HG03135 (cell line): ENCODE measurements around the gene BCR.
"Not testable (repeated sequence)": the region's sequence is repeated elsewhere in the genome, so short reads cannot be mapped to it uniquely, and the experiment has no call there.

Experiments
- ATAC-seq: cut with Tn5 transposase; IDR thresholded peaks from one replicate; pipeline ENCODE4 v1.9.1; 2021; ENCODE audit warnings: mild to moderate bottlenecking, moderate library complexity; ENCODE audit not compliant: unreplicated experiment

BCR gene

DNA sequence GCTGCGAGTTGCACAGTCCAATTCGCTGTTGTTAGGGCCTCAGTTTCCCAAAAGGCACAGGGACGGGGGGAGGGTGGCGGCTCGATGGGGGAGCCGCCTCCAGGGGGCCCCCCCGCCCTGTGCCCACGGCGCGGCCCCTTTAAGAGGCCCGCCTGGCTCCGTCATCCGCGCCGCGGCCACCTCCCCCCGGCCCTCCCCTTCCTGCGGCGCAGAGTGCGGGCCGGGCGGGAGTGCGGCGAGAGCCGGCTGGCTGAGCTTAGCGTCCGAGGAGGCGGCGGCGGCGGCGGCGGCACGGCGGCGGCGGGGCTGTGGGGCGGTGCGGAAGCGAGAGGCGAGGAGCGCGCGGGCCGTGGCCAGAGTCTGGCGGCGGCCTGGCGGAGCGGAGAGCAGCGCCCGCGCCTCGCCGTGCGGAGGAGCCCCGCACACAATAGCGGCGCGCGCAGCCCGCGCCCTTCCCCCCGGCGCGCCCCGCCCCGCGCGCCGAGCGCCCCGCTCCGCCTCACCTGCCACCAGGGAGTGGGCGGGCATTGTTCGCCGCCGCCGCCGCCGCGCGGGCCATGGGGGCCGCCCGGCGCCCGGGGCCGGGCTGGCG lies at the start of gene BCR:
Gene BCR (plus strand): TSS at position 209 of the 592 bp plus-strand sequence. CDS start 452 bp downstream, outside the sequence.
- ATAC-seq = no peak

DNA sequence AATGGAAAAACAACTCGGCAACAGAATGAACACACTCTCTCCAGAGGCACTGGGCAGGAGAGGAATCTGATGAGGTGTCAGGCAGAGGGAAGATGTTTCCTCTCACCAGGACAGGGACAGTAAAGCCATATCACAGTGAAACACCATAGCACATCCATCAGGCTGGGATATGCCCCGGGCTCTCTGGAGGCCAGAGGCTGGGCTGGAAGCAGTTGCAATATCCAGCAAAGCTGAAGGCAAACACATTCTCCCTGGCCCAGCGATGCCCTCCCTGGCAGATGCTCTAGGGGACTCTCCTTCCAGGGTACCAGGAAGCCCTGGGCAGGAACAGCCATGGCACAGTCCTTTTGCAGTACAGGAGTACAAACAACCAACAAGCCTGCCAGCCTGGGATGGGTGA lies 49.6 kb upstream of the BCR start:
- ATAC-seq = no peak

DNA sequence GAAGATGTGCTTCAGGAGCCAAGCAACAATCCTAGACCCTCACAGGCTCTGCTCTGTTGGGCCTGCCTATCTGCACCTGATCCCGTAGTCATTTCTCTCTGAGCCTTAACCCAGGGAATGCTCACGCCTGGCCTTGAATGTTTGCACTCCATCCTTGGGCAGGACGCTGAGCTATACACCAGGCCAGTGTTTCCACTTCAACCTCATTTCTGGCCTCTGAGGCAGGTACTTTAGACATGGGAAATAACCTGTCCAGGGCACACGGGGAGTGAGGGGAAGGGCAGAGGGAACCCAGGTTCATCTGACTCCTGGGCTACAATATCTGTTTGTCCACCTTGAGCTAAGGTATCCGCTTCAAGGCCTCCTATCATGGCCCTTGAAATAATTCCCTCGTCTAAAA lies 48.4 kb upstream of the BCR start:
- ATAC-seq = no peak

DNA sequence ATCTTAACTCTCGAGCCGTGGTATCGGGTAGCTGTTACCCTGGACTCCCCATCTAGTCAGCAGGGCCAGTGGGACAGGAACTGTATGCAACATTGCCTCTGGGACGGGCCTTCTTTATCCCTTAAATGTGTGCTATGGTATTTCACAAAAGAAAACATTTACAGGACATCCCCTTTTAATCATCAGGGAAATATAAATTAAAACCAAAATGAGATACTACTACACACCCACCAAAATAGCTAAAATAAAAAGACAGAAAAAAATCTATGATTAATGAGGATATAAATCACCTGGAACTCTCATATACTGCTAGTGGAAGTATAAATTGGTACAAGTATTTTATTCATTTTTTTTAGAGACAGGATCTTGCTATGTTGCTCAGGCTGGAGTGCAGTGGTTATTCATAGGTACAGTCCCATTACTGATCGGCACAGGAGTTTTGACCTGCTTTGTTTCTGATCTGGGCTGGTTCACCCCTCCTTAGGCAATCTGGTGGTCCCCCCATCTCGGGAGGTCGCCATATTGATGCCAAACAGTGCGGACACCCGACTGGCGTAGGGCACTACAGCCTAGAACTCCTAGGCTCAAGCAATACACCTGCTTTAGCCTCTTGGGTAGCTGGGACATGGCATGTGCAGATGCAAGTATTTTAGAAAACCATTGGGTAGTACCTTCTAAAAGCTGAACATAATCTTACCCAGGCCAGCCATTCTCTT lies 47.8 kb upstream of the BCR start:
- no peak for ATAC-seq

DNA sequence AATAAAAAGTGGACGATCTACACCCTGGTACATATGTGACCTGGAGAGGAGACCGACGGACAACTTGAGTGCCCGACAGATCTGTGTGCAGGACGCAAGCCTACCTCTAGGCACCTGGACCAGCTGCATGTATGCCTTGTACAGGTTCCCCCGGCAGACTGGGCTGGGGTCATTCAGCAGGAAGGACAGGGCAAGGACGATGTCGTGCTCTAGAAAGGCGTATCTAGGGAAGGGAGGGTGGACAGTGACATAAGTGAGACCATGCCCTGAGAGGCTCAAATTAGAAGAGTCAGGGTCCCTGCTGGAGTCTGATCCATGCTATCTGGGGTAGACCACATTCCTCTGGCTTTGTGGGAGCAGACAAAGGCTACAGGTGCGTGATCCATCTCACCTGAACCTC lies 46.4 kb upstream of the BCR start:
- ATAC-seq = no peak

DNA sequence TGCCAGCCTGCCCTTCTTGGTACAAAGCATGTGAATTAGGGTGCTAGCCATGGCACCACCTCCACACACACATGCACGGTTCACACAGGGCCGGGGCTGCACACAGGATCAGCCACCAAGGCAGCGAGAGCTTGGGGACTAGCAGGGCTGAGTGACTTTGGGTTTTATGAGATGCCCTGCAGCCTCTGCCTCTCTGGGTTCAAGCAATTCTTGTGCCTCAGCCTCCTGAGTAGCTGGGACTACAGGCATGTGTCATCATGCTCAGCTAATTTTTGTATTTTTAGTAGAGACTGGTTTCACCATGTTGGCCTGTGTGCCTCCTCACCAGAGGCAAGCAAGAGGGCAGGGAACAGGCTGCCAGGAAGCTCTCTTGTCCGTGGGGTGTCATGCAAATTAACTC lies 43.3 kb upstream of the BCR start:
- not testable (repeated sequence) for ATAC-seq

DNA sequence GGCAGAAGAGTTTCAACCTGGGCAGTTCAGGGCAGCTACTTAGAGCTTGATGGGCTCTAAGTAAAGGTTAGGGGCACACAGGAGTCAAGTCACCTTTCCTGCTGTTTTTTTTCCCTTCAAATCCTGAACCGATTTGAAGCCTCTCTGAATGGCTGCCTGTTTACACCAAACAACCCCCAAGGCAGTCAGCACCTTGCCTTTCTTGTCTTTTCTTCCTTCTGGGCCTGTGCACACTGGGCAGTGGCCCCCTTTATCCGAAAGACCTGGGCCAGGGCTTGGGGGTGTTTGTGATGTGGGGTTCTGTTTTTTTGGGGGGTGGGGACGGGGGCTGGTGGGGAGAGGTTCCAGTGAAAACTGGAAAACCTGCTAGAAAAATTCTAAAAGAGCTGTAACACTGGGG lies 42.8 kb upstream of the BCR start:
- no peak for ATAC-seq

DNA sequence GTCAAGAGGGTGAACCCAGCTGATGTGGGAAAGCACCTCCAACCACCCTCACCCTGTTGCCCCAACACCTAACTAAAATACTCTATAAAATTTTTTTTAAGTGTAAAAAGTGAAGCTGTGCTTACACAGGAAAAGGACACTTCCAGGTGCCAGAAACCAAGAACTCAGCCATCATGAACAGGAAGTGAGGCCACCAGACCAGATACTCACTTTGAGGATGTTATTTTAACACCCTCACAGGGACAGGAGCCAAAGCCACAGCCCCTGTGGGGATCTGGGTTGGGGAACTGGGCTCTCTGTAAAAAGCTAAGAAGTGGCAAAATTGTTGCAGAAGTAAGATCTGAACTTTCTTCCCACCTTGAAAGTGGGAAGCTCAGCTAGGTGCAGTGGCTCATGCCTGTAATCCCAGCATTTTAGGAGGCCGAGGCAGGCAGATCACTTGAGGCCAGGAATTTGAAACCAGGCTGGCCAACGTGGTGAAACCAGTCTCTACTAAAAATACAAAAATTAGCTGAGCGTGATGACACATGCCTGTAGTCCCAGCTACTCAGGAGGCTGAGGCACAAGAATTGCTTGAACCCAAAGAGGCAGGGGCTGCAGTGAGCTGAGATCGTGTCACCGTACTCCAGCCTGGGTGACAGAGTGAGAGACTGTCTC lies 42.3 kb upstream of the BCR start:
- no peak for ATAC-seq

DNA sequence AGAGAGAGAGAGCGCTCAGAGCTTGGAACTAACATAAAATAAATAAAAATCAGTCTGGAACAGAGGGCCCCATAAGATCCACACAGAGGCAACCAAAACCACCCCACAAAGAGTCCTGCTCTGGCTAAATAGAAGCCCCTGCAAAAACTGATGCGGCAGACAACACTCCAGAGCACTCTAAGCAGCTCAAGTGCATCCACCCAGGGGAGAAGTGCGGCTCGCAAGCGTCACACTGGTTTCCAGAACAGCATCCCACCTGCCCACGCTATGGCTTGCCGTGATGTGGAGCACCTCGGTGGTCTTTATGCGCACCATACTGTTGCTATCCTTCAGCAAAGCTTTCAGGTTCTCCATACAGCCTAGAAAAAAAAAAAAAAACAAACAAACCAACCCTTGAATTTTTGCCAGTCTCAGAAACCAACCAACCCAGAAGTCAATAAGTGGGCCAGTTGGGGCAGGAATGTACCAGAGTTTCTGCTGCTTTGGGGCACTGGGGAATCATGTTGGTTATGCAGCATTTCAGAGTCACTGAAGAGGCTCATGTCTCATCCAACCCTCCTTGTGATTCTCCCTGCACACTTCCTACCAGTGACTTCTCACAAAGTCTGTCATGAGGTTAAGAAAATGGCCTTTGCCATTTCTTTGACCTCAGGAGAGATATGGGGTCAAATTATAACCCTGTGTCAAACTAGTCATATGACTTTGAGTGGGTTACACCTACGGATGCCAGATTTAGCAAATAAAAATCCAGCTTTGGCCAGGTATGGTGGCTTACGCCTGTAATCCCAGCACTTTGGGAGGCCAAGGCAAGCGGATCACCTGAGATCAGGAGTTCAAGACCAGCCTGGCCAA lies 41.5 kb upstream of the BCR start:
- no peak for ATAC-seq

DNA sequence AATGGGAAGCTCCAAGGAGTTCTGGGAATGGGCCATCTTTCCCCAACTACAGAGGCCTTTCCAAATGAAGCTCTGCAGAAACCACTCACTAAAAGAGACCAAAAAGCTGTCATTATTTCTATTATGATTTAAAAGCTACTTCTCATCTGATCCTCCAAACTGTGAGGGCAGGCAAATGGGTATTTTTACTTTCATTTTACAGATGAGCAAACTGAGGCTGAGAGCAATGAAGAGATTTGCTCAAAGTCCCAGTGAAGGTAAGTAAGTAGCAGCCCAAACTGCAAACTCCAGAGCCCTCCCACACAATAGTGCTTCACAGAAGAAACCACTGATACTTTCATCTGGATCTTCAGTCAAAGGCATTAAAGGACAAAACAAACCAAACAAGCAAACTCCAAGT lies 39.9 kb upstream of the BCR start:
- ATAC-seq = no peak

DNA sequence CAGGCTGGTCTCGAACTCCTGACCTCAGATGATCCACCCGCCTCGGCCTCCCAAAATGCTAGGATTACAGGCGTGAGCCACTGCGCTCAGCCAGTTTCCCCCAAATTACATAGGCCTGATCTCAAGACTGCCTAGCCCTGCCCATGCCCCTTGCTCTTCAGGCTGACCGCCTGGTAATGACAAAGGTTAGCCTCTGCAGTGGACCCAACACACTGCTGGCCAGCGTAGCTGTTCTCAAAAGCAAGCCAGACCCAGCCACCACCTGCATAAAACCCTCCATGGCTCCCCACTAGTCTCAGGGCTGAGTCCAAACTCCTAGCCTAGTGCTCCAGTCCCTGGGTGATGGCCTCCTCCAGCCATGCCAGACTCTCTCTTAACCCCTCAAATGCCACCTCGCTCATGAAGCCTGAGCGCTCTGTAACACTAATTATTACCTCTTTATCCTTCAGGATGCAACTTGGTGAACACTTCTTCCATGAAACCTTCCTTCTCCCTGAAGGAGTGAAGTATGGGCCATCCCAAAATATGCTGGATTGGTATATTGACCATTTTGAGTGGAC lies 37.7 kb upstream of the BCR start:
- ATAC-seq = no peak

DNA sequence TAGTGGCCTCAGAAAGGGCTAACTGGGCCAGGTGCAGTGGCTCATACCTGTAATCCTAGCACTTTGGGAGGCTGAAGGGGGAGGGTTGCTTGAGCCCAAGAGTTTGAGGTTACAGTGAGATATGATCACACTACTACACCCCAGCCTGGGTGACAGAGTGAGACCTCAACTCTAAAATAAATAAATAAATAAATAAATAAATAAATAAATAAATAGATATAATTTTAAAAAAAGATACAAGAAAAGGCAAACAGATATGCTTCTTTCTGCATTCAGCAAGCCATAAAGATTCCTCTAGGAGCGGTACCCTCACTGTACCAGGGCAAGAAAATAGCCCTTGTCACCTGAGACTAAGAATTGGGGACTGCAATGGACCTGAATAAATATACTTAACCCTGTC lies 37.2 kb upstream of the BCR start:
- ATAC-seq = no peak

DNA sequence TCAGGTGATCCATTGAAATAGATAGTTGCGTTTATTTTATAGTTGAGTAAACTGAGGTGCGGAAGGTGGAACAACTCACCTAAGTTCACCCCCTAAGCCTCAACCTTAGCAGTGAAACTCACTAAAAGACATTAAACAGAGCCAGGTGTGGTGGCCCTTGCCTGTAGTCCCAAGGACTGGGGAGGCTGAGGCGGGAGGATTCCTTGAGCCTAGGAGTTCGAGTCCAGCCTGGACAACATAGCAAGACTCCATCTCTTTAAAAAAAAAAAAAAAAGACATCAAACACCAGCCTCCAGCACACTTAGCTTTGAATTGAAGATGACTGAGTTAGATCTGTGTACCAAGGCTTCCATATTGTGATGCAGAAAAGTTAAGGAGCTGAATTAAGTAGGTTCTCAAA lies 35.9 kb upstream of the BCR start:
- ATAC-seq = no peak

DNA sequence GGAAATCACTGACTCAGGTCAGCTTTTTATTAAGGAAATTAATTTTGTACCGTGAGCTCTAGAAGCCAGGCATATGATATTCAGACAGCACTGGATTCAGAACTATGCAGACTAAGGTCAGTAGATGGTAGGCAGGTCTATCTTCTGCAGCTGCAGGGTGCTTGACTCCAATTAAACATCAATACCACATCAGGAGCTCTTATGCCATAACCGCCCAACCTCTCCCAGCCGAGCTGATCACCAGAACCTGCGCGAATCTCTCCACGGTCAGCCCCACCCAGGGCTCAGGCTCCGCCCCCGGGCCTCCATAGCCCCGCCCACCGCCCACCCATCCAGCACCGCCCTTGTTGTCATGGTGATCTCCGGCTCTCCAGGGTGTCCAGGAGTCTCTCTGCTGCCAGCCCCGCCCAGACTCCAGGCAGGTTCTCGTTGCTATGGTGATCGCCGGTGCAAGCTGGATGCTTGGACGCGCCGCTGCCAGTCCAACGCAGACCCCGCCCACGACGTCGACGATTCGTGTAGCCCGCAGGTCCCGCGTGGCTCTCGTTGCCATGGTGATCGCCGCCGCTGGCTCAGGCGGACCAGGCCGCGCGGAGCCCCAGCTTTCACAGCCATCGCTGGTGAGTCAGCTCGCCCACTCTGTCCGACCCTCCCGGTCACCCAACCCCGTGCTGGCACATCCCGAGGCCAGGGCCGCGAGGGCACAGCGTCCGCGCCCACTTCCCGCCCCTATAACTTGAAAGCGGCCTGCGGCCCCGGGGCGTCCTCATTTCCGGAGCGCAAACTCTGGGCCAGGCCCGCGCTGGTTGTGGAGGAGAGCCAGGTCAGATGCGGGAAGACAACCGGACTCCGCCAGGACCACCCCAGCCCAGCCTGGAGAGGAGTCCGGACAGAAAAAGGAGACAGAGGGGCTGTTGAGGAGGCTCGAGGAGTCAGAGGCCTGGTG lies 35.1 kb upstream of the BCR start, which contains the start of gene RAB36:
Gene RAB36 (plus strand): TSS at position 546 of the 946 bp plus-strand sequence. CDS start 1,140 bp downstream, outside the sequence.
- peak; percentile 39 for ATAC-seq

DNA sequence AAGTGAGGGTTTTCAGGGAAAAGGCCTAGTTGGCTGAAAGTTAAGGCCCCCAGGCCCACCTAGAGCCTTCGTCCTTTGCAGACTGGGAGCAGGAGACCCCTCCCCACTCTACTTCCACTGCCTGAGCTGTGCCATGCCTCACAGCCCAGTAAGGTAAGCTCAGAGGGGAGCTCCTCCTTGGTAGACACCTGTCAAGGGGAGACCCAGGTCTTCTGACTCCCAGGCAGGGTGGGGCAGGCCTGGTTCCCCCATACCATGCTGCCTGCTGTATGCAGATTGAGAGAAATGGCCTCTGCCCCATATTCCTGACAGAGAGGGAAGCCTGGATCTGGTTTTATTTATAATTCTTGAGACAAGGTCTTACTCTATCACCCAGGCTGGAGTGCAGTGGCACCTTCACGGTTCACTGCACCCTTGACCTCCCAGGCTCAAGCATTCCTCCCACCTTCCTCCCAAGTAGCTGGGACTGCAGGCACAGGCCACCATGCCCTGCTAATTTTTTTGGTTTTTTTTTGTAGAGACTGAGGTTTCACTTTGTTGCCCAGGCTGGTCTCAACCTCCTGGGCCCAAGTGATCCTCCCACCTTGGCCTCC lies 34.3 kb upstream of the BCR start:
- ATAC-seq = no peak

DNA sequence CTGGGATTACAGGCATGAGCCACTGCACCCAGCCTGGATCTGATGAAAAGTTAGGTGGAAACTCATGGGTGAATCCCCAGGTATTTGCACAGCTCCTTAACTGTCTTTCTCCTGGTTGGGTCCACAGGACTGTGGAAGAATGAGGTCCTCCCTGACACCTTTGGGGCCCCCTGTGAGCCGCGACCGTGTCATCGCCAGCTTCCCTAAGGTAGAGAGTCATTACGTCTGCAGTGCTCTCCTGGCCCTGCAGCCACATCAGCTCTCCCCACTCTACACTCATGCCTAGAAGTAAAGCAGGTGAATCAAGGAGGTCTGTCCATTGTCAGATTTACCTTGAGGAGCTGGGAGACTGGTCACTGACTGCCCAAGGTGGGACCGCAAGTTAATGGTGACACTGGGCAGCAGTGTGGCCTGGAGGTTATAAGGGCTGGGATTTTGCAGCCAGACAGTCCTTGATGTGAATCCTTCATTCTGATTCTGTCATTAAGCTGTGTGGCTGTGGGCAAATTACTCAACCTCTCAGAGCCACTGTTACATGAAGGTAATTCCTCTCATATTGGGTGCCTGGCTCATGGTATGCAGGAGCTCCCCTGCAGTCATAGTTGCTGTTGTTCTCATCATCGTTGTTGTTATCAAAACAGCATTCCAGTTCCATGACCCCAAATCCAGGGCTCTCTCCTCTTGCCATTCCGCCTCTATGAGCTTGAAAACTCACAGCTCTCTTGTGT lies 33.7 kb upstream of the BCR start:
- no peak for ATAC-seq

DNA sequence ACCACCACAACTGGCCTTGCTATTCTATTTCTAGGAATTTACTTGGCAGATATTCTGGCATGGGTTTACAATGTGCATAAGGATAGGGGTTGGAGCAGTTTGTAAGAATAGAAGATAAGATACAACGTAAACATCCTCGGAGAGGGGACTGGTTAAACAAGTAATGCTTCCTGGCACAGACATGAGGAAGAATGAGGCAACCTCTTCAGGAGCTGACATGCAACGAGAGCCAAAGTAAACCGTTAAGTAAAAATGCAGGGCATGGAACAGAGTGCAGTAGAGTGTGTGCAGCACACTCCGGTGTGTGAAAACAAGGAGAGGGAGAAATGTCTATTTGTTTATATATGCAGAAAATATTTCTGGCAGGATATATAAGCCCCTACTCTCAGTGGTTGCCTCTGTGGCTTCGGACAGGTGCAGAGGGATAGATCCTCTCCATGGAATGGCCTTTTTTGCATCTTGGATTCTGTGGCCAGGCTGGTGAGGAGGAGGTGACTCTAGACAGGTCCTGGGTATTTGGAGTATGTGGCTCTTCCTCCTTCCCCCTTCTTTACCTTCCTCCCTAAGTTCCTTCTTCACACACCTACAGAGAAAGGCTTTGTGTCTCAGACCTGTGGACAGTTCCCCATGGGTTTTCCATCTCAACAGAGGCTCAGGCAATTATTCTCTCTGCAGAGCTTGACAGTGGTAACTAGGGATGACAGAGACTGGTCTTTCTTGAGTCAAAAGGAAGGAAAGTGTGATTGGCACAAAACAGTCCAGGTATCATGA lies 32.5 kb upstream of the BCR start:
- ATAC-seq = no peak

DNA sequence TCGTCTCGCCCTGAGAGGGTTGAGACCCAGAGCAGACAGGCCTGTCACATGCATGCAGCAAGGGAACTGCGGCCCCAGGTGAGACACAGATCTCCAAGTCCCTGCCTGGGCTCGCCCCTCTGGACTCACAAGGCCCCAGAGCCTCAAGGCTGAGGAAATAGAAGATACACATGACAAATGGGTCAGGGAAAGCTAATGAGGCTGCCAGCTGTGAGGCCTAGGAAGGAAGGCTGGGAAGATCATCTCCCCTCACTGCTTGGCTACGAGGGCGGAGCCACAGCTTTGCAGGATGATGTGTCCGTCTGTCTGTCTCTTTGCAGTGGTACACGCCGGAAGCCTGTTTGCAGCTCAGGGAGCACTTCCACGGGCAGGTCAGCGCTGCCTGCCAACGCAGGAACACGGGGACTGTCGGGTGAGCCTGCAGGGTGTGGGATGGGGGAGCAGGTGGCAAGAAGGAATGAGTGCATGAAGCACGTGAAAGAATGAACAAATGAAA lies 30.5 kb upstream of the BCR start:
- no peak for ATAC-seq
